Measurements from ENCODE around the gene COA6. TPM values are rescaled to one million over a fixed set of nuclear protein-coding genes. Genes with fewer than 3 reads are reported as not detected.

COA6 gene
- total and polyA plus RNA-seq, 4 donors, result 5.3 to 37.0 (median 18.6) TPM

GRCh38 chr1:234409328-234409727 is 36.1 kb downstream of the COA6 start:
- H3K27me3 ChIP-seq (ENCODE audit: control insufficient read depth in 4 of 4, insufficient read depth in 4 of 4, low read length in 3 of 4), result no peaks in the 10 kb centered on the region
- no peaks in the 10 kb centered on the region for H3K4me1 ChIP-seq (ENCODE audit: control insufficient read depth in 4 of 4, insufficient read depth in 4 of 4, low read length in 3 of 4)
- H3K9me3 ChIP-seq (ENCODE audit: control insufficient read depth in 4 of 4, low read length in 3 of 4), result no peaks in the 10 kb centered on the region
- H3K9ac ChIP-seq (ENCODE audit: low read depth in 1 of 2, low read length in 2 of 2), result no peak overlapping the region
- peaks cover 0 to 4% (median 2%) of the 10 kb centered on the region in 4 donors for H3K36me3 ChIP-seq (ENCODE audit: control insufficient read depth in 4 of 4, insufficient read depth in 3 of 4, low read depth in 1 of 4, low read length in 3 of 4)
- WGBS, result 85% methylated on average over 5 of the region's 5 CpGs
- no peak for TF ChIP-seq RXRA (IDR thresholded peaks at IDR 0.05)
- TF ChIP-seq RAD21 (IDR thresholded peaks at IDR 0.05), result peak in 1 of 2 donors; percentile 33
- H3K4me3 ChIP-seq (ENCODE audit: low read depth in 1 of 3, low read length in 3 of 3), result no peak overlapping the region
- H3K27ac ChIP-seq (ENCODE audit: low read depth in 1 of 2, low read length in 2 of 2), result no peak overlapping the region
- no peak for DNase-seq (ENCODE audit: low spot score)

DNA sequence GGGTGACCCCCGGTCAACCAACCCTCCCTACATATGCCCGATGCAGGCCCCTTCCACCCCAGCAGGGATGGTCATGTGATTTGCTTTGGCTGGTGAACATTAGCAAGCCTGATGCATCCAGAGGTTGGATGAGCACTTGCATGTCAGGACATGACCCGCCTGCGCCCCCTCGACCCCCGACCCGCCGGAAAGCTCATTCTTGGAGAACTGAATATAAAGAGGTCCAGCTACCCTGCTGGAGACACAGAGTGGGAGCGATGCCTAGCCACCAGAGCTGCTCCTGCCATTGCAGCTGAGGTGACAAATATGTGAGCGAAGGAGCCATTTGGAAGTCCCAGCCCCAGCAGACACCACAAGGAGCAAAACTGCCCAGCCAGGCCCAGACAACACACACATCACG is 39.6 kb downstream of the COA6 start:
- Histone ChIP-seq H3K4me1 (ENCODE audit: control insufficient read depth in 4 of 4, insufficient read depth in 4 of 4, low read length in 3 of 4) (no peaks in the 10 kb centered on the region), H3K27ac (ENCODE audit: low read depth in 1 of 2, low read length in 2 of 2) (no peak overlapping the region), H3K9ac (ENCODE audit: low read depth in 1 of 2, low read length in 2 of 2) (no peak overlapping the region), H3K36me3 (ENCODE audit: control insufficient read depth in 4 of 4, insufficient read depth in 3 of 4, low read depth in 1 of 4, low read length in 3 of 4) (peaks cover 0 to 7% (median 2%) of the 10 kb centered on the region in 4 donors), H3K27me3 (ENCODE audit: control insufficient read depth in 4 of 4, insufficient read depth in 4 of 4, low read length in 3 of 4) (no peaks in the 10 kb centered on the region), H3K9me3 (ENCODE audit: control insufficient read depth in 4 of 4, low read length in 3 of 4) (no peaks in the 10 kb centered on the region), H3K4me3 (ENCODE audit: low read depth in 1 of 3, low read length in 3 of 3) (no peak overlapping the region)
- TF ChIP-seq, protein P1, sequence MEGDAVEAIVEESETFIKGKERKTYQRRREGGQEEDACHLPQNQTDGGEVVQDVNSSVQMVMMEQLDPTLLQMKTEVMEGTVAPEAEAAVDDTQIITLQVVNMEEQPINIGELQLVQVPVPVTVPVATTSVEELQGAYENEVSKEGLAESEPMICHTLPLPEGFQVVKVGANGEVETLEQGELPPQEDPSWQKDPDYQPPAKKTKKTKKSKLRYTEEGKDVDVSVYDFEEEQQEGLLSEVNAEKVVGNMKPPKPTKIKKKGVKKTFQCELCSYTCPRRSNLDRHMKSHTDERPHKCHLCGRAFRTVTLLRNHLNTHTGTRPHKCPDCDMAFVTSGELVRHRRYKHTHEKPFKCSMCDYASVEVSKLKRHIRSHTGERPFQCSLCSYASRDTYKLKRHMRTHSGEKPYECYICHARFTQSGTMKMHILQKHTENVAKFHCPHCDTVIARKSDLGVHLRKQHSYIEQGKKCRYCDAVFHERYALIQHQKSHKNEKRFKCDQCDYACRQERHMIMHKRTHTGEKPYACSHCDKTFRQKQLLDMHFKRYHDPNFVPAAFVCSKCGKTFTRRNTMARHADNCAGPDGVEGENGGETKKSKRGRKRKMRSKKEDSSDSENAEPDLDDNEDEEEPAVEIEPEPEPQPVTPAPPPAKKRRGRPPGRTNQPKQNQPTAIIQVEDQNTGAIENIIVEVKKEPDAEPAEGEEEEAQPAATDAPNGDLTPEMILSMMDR (IDR thresholded peaks at IDR 0.05; ENCODE audit: low read depth, low read length, missing input control), result no peak
- DNase-seq (ENCODE audit: low spot score), result no peak
- 95% methylated on average over 11 of the region's 11 CpGs for WGBS

DNA sequence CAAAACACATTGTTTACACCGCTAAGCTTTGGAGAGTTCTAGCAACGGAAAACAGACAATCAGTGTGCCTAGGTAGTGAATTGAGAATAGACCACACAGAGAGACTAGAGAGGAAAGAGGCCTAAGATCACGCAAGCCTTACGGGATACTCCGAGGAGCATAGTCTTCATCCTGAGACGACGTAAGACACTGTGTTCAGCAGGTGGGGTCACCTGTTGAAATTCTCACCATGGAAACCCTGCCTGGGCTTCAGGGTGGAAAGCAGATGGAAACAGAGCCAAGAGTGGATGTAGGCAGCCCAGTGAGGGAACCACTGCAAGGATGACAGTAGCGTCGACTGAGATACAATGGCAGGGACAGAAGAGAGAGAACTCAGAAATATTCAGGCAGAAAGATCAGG is 40.2 kb downstream of the COA6 start:
- no peaks in the 10 kb centered on the region for H3K9me3 ChIP-seq (ENCODE audit: control insufficient read depth in 4 of 4, low read length in 3 of 4)
- WGBS, result 95% methylated on average over 9 of the region's 9 CpGs
- H3K27me3 ChIP-seq (ENCODE audit: control insufficient read depth in 4 of 4, insufficient read depth in 4 of 4, low read length in 3 of 4), result no peaks in the 10 kb centered on the region
- H3K4me3 ChIP-seq (ENCODE audit: low read depth in 1 of 3, low read length in 3 of 3), result no peak overlapping the region
- H3K36me3 ChIP-seq (ENCODE audit: control insufficient read depth in 4 of 4, insufficient read depth in 3 of 4, low read depth in 1 of 4, low read length in 3 of 4), result peaks cover 0 to 7% (median 2%) of the 10 kb centered on the region in 4 donors
- H3K9ac ChIP-seq (ENCODE audit: low read depth in 1 of 2, low read length in 2 of 2), result no peak overlapping the region
- no peak for DNase-seq (ENCODE audit: low spot score)
- H3K27ac ChIP-seq (ENCODE audit: low read depth in 1 of 2, low read length in 2 of 2), result no peak overlapping the region
- H3K4me1 ChIP-seq (ENCODE audit: control insufficient read depth in 4 of 4, insufficient read depth in 4 of 4, low read length in 3 of 4), result no peaks in the 10 kb centered on the region
- TF ChIP-seq GABPA (IDR thresholded peaks at IDR 0.05 in 1 of 2, conservative IDR thresholded peaks at IDR 0.05 in 1 of 2), result no peak
- TF ChIP-seq, protein P1 (IDR thresholded peaks at IDR 0.05; ENCODE audit: low read depth, low read length, missing input control), result no peak
- no peak for TF ChIP-seq HNF4G (IDR thresholded peaks at IDR 0.05)
- no peak for TF ChIP-seq TAF1 (conservative IDR thresholded peaks at IDR 0.05)

DNA sequence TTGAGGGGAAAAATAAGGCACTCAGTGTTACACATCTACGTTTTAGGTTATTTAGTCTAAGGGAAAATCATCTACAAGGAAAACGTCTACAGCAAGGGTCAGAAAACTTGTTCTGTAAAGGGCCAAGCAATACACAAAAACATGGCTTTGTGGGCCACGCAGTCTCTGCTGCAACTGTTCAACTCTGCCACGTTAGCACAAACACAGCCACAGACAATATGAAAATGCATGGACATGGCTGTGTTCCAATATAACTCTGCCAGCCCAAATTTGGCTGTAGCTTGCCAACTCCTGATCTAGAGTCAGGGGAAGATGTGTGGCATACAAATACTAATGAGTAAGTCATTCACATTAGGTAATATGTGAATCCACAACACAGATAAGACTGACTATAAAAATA is 40.7 kb downstream of the COA6 start:
- H3K36me3 ChIP-seq (ENCODE audit: control insufficient read depth in 4 of 4, insufficient read depth in 3 of 4, low read depth in 1 of 4, low read length in 3 of 4), result peaks cover 0 to 4% (median 1%) of the 10 kb centered on the region in 4 donors
- H3K9me3 ChIP-seq (ENCODE audit: control insufficient read depth in 4 of 4, low read length in 3 of 4), result no peaks in the 10 kb centered on the region
- H3K9ac ChIP-seq (ENCODE audit: low read depth in 1 of 2, low read length in 2 of 2), result no peak overlapping the region
- no peak for DNase-seq (ENCODE audit: low spot score)
- no peaks in the 10 kb centered on the region for H3K4me1 ChIP-seq (ENCODE audit: control insufficient read depth in 4 of 4, insufficient read depth in 4 of 4, low read length in 3 of 4)
- 93% methylated on average over 4 of the region's 4 CpGs for WGBS
- H3K27ac ChIP-seq (ENCODE audit: low read depth in 1 of 2, low read length in 2 of 2), result no peak overlapping the region
- no peaks in the 10 kb centered on the region for H3K27me3 ChIP-seq (ENCODE audit: control insufficient read depth in 4 of 4, insufficient read depth in 4 of 4, low read length in 3 of 4)
- no peak overlapping the region for H3K4me3 ChIP-seq (ENCODE audit: low read depth in 1 of 3, low read length in 3 of 3)
- TF ChIP-seq MAX (IDR thresholded peaks at IDR 0.05), result no peak
- TF ChIP-seq GABPA (IDR thresholded peaks at IDR 0.05 in 1 of 2, conservative IDR thresholded peaks at IDR 0.05 in 1 of 2), result no peak
- no peak for TF ChIP-seq FOXA2 (IDR thresholded peaks at IDR 0.05)
- no peak for TF ChIP-seq JUND (IDR thresholded peaks at IDR 0.05)
- TF ChIP-seq HNF4G (IDR thresholded peaks at IDR 0.05), result no peak
- no peak for TF ChIP-seq ATF3 (IDR thresholded peaks at IDR 0.05)
- TF ChIP-seq HNF4A (conservative IDR thresholded peaks at IDR 0.05), result no peak
- TF ChIP-seq RXRA (IDR thresholded peaks at IDR 0.05), result no peak
- TF ChIP-seq RAD21 (IDR thresholded peaks at IDR 0.05), result no peak
- TF ChIP-seq REST (IDR thresholded peaks at IDR 0.05), result no peak
- TF ChIP-seq FOXA1 (IDR thresholded peaks at IDR 0.05), result no peak
- TF ChIP-seq TAF1 (conservative IDR thresholded peaks at IDR 0.05), result no peak

Measured in liver (tissue), 9 donors.